Common myeloid progenitor, CD34-positive (primary cell): Measurements from ENCODE around the gene OLFM2.

ENCODE experiments used
- CTCF ChIA-PET: fragments of 350-600 bp; sonication (Branson Sonifier 250); formaldehyde crosslinking; loops from one replicate; lab custom pipeline; 2021; ENCODE audit warnings: antibody characterized with exemption; lab: Charles Lee
- POLR2A ChIA-PET: fragments of 350-600 bp; sonication (Branson Sonifier 250); formaldehyde crosslinking; loops from one replicate; lab custom pipeline; 2021; ENCODE audit warnings: antibody characterized with exemption; lab: Charles Lee
- DNase-seq, 3 donors: peaks; one replicate each; pipeline versions ENCODE4 v3.0.0 to v3.0.0-alpha.2; 2013
- H3K27ac ChIP-seq, 2 experiments: 1 replicate in 1 of 2; 2 replicates in 1 of 2; pipeline ENCODE4 v1.7.0; 2013; ENCODE audit warnings: inconsistent platforms in 2 of 2, low read length in 2 of 2, mild to moderate bottlenecking in 2 of 2, low read depth in 1 of 2, moderate library complexity in 1 of 2; ENCODE audit not compliant: severe bottlenecking in 2 of 2, insufficient read depth in 1 of 2, poor library complexity in 1 of 2
- H3K27me3 ChIP-seq, 5 experiments: replicated peaks in 2 of 5; 1 replicate in 3 of 5; 2 replicates in 2 of 5; pipeline versions ENCODE4 v1.6.1 to v1.7.0; 2013; ENCODE audit warnings: low read length in 4 of 5, mild to moderate bottlenecking in 2 of 5, moderate library complexity in 2 of 5, inconsistent platforms in 1 of 5; ENCODE audit not compliant: insufficient read depth in 5 of 5, control insufficient read depth in 4 of 5
- H3K36me3 ChIP-seq, 4 experiments: 1 replicate in 2 of 4; 2 replicates in 2 of 4; pipeline versions ENCODE4 v1.6.1 to v1.7.0; 2013; ENCODE audit warnings: low read length in 3 of 4, control low read depth in 1 of 4, mild to moderate bottlenecking in 1 of 4; ENCODE audit not compliant: control insufficient read depth in 4 of 4, insufficient read depth in 4 of 4
- H3K4me1 ChIP-seq, 4 experiments: 1 replicate in 3 of 4; 2 replicates in 1 of 4; pipeline versions ENCODE4 v1.6.1 to v1.7.1; 2013; ENCODE audit warnings: low read length in 3 of 4, mild to moderate bottlenecking in 3 of 4, control low read depth in 1 of 4, inconsistent platforms in 1 of 4, moderate library complexity in 1 of 4; ENCODE audit not compliant: control insufficient read depth in 4 of 4, insufficient read depth in 4 of 4; ENCODE audit errors: control extremely low read depth in 1 of 4
- H3K4me3 ChIP-seq, 7 experiments: 1 replicate in 4 of 7; 2 replicates in 3 of 7; pipeline versions ENCODE4 v1.5.1 to v1.7.0; 2013; ENCODE audit warnings: mild to moderate bottlenecking in 7 of 7, low read length in 6 of 7, moderate library complexity in 6 of 7, inconsistent platforms in 2 of 7, low read depth in 2 of 7, control low read depth in 1 of 7; ENCODE audit not compliant: insufficient read depth in 4 of 7, control insufficient read depth in 1 of 7; ENCODE audit errors: extremely low read depth in 1 of 7
- H3K9me3 ChIP-seq, 5 experiments: 1 replicate in 4 of 5; 2 replicates in 1 of 5; pipeline versions ENCODE4 v1.6.1 to v1.7.1; 2013; ENCODE audit warnings: low read length in 4 of 5, mild to moderate bottlenecking in 2 of 5, inconsistent platforms in 1 of 5, low read depth in 1 of 5, moderate library complexity in 1 of 5; ENCODE audit not compliant: control insufficient read depth in 4 of 5, insufficient read depth in 2 of 5; ENCODE audit errors: control extremely low read depth in 1 of 5
- WGBS: methylation state at CpG from one replicate; pipeline ENCODE4 v1.1.5; 2013; ENCODE audit not compliant: insufficient coverage; 5-methylcytosine and 5-hydroxymethylcytosine counted together

Gene OLFM2

DNA sequence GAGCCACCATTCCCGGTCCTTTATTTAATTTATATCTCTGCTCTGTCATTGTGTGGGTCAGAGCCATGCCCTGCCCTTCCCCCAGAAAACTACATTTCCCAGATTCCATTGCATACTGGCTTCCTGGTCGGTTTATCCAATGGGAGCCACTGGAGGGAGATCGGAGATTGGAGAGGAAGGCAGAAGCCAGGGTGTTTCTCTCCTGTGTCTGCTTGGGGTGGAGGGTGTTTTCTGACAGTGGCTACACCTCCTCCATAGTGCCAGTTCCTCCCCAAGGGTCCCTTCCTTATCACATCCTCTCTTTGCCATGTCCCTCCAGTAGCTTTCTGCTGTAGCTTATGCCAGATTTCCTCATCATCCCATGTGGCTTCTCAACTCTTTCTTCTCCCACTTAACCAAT, 19.0 kb downstream of the OLFM2 start:
- CTCF ChIA-PET: no interaction called here
- Histone ChIP-seq H3K36me3 (no peaks in the 10 kb centered on the region), H3K27me3 (peaks cover 0 to 32% (median 8%) of the 10 kb centered on the region in 5 experiments), H3K4me1 (peaks cover 0 to 16% (median 8%) of the 10 kb centered on the region in 4 experiments), H3K4me3 (no peak overlapping the region), H3K9me3 (no peaks in the 10 kb centered on the region), H3K27ac (no peak overlapping the region)
- WGBS: 0% methylated on average over 1 of the region's 3 CpGs
- POLR2A ChIA-PET: no interaction called here
- DNase-seq: peak in 2 of 3 donors; percentile 42 to 50

DNA sequence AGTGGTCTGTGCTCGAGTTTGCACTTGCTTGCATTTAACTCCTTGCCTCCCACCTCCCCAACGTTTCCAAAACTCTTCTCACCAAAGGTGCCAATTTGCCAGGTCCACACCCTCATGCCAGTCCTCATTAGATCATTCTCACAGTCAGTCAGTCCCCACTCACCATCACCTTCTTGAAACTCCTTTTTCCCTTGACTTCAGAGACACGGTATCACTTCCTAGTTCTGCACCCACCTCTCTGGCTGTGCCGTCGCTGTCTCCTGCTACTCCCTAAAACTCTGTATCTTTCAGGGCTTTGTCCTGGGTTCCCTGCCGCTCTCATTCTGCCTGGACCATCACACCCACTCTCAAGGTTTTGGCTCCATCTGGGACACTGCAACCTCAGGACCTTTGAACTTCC, 19.6 kb downstream of the OLFM2 start:
- Histone ChIP-seq H3K27ac (no peak overlapping the region), H3K27me3 (peaks cover 0 to 38% (median 13%) of the 10 kb centered on the region in 5 experiments), H3K4me3 (no peak overlapping the region), H3K36me3 (no peaks in the 10 kb centered on the region), H3K4me1 (peaks cover 0 to 16% (median 8%) of the 10 kb centered on the region in 4 experiments), H3K9me3 (peaks cover 0 to 2% (median 0%) of the 10 kb centered on the region in 5 experiments)
- ChIA-PET POLR2A (no interaction called here), CTCF (no interaction called here)
- WGBS: 61% methylated on average over 6 of the region's 6 CpGs
- DNase-seq: no peak

DNA sequence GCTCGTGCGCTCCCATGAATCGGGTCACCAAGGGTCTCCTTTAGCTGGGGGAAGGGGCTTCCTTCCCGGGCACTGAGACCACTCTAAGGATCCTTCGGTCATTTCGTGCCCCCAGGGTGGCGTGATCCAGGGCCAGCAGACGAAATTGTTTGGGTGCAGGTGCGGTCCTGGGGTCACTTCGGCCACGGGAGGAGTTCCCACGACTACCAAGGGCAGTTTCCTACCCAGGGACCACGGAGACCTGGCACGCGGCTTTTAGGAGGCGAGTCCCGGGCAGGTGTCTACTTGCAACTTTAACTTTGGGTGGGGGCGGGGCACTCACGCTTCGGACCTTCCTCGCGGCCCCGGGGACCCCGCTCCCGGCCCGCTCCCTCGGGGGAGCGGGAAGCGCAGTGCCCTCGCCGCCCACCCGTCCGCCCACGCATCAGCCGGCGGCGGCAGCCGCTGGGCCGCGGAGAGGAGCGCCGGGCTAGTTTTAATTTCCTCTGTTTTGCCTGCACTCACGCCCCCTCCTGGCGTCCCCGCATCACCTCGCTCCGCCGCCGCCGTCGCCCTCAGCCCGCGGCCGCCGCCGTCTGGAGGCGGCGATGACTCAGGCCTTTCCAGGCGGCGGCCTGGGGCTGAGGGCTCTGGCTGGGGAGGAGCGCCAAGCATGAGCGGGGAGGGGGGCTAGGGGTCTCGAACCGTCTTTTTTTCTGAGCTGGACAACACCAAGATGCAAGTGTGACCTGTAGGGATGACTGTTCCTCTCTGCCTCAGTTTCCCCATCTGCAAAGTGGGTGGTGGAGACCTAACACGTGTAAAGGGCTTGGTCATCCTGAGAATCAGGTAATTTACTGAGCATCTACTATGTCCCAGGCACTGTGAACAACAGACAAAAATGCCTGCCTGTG, 21.8 kb downstream of the OLFM2 start:
- DNase-seq: peak; percentile 84 to 94 (median 93)
- H3K4me1 ChIP-seq: peaks cover 0 to 16% (median 8%) of the 10 kb centered on the region in 4 experiments
- H3K27me3 ChIP-seq: peaks cover 3 to 57% (median 21%) of the 10 kb centered on the region in 5 experiments
- H3K27ac ChIP-seq: no peak overlapping the region
- H3K4me3 ChIP-seq: peak overlapping the region; percentile 9 to 73 (median 49)
- CTCF ChIA-PET: no interaction called here
- H3K36me3 ChIP-seq: no peaks in the 10 kb centered on the region
- peaks cover 0 to 2% (median 0%) of the 10 kb centered on the region in 5 experiments for H3K9me3 ChIP-seq
- under 1% methylated on average over 55 of the region's 65 CpGs for WGBS
- POLR2A ChIA-PET: no interaction called here

DNA sequence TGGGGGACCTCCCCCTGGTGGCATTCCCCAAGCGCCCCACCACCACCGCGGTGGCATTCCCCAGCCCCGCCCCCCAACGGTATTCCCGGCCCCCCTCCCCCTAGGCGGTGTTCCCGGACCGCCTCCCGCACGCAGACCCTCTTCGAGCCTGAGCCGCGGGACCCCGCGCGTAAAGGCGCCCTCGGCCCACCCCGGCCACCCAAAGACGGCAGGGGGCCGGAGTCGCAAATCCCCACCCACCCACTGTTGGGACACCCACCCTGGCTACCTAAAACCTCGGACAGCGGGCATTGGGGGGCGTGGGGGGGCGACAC, 22.4 kb downstream of the OLFM2 start:
- ChIA-PET CTCF (no interaction called here), POLR2A (no interaction called here)
- H3K4me3 ChIP-seq: peak overlapping the region in 6 of 7 experiments; percentile 26 to 73 (median 54)
- peaks cover 0 to 2% (median 0%) of the 10 kb centered on the region in 5 experiments for H3K9me3 ChIP-seq
- peaks cover 0 to 16% (median 8%) of the 10 kb centered on the region in 4 experiments for H3K4me1 ChIP-seq
- H3K36me3 ChIP-seq: no peaks in the 10 kb centered on the region
- peaks cover 3 to 61% (median 21%) of the 10 kb centered on the region in 5 experiments for H3K27me3 ChIP-seq
- DNase-seq: no peak
- 0% methylated on average over 7 of the region's 27 CpGs for WGBS
- H3K27ac ChIP-seq: no peak overlapping the region

DNA sequence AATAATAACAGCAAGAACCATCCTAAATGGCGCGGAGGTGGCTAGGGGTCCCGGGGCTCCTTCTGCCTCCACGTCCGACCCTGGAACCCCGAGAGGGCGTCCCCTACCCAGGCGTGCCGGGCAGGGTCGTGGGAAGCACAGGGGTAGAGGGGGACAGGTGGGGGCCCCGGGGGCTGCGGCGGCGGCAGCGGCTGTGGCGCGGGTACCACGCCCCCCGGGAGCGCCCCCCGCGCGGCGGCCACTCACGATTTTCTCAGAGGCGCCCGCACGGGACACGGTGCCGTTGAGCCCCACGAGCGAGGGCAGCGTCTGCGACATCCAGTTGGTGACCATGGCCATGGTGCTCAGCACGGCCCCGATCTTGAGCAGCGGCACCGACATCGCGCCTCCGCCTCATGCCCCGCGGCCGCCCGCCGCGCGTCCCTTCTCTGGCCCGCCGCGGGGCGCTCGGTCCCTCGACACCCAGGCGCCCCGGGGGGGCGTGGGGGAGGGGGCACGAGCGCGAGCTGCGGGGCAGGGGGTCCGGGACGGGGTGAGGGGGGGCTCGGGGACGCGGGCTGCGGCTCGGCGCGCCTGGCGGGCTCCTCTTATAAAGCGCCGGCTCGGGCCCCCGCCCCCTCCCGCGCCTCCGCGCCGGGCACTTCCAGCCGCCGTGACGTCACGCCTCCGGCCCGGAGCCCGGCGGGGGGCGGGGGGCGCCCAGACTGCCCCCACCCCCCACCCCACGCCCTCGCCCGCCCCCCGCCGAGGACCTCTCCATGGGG, 22.9 kb downstream of the OLFM2 start:
- Histone ChIP-seq H3K27ac (no peak overlapping the region), H3K4me3 (peak overlapping the region in 2 of 7 experiments; percentile 17 to 38), H3K4me1 (peaks cover 0 to 16% (median 8%) of the 10 kb centered on the region in 4 experiments), H3K36me3 (no peaks in the 10 kb centered on the region), H3K9me3 (peaks cover 0 to 2% (median 0%) of the 10 kb centered on the region in 5 experiments), H3K27me3 (peaks cover 3 to 65% (median 21%) of the 10 kb centered on the region in 5 experiments)
- DNase-seq: peak in 1 of 3 donors; percentile 16
- ChIA-PET POLR2A (no interaction called here), CTCF (interaction anchor here (1.1 kb wide), 1 partner anchor 13 kb away, joined by 3 read pairs; no protein-coding TSS in a partner anchor)
- 1% methylated on average over 48 of the region's 95 CpGs for WGBS

DNA sequence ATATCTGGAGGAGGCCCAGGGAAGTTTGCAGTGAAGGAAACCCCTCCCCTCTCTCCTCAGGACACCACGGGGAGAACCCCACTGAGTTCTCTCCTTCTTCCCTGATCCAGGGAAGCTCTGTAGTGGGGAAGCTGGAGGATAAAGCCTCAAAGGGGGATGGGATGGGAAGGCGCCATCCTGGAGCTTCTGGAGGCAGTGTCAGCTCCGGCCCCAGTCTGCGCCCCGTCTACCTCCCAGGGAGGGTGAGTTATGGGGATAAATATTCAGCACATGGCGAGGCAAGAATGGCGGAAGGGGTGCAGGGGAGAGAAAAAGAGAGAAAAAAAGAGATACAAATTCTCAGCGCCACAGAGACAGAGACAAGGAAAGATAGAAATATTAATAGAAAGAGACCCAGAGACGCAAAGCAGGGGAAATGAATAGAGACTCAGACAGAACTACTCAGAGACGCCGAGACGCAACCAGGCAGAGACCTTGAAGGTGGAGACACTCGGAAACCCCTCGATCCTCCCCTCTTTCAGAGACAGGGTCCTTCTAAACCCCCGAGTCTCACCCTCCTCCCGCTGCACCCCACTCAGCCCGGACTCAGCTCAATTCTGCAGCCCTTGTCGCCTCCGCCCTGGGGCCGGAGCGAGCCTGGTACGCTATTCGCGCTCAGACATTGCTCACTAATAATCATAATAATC, 23.6 kb downstream of the OLFM2 start:
- Histone ChIP-seq H3K27me3 (peaks cover 3 to 65% (median 21%) of the 10 kb centered on the region in 5 experiments), H3K27ac (no peak overlapping the region), H3K9me3 (peaks cover 0 to 2% (median 0%) of the 10 kb centered on the region in 5 experiments), H3K4me1 (peaks cover 0 to 16% (median 8%) of the 10 kb centered on the region in 4 experiments), H3K4me3 (no peak overlapping the region), H3K36me3 (no peaks in the 10 kb centered on the region)
- ChIA-PET POLR2A (interaction anchor here (0.6 kb wide), 1 partner anchor 67 kb away, joined by 5 read pairs; no protein-coding TSS in a partner anchor), CTCF (interaction anchor here (1.1 kb wide), 1 partner anchor 12 kb away, joined by 3 read pairs; no protein-coding TSS in a partner anchor)
- no peak for DNase-seq
- 41% methylated on average over 22 of the region's 24 CpGs for WGBS
